GM23338 (cell line): Measurements from ENCODE around the gene KLK7. TPM values are rescaled to one million over a fixed set of nuclear protein-coding genes. Genes with fewer than 3 reads are reported as not detected.

ENCODE experiments used
- ATAC-seq: fragments of 200-7000 bp; cut with Tn5 transposase; 3 replicates; pipeline ENCODE4 v1.9.1; 2020
- DNase-seq: peaks from one replicate; pipeline ENCODE4 v3.0.0-alpha.2; 2015; ENCODE audit warnings: low spot score
- H2AFZ ChIP-seq: fragments of 200-600 bp; sonication (generic); 2 replicates; pipeline ENCODE4 v1.8.0; 2016; ENCODE audit warnings: antibody characterized with exemption, mild to moderate bottlenecking, moderate library complexity
- H3F3A ChIP-seq: fragments of 200-600 bp; sonication (generic); replicated peaks from 2 replicates; pipeline ENCODE4 v1.8.0; 2017; ENCODE audit warnings: antibody characterized with exemption, mixed run types, low read depth
- H3K27ac ChIP-seq: fragments of 200-600 bp; sonication (generic); 2 replicates; pipeline ENCODE4 v1.6.1; 2016; ENCODE audit warnings: low read depth
- H3K27me3 ChIP-seq: fragments of 200-600 bp; sonication (generic); 2 replicates; pipeline ENCODE4 v1.8.0; 2016; ENCODE audit warnings: mild to moderate bottlenecking, mixed run types, moderate library complexity; ENCODE audit not compliant: insufficient read depth
- H3K36me3 ChIP-seq: fragments of 200-600 bp; sonication (generic); 2 replicates; pipeline ENCODE4 v1.8.0; 2016; ENCODE audit warnings: mild to moderate bottlenecking; ENCODE audit not compliant: insufficient read depth
- H3K4me1 ChIP-seq: fragments of 200-600 bp; sonication (generic); 2 replicates; pipeline ENCODE4 v1.8.0; 2016; ENCODE audit warnings: mild to moderate bottlenecking, moderate library complexity; ENCODE audit not compliant: insufficient read depth
- H3K4me2 ChIP-seq: fragments of 200-600 bp; sonication (generic); 2 replicates; pipeline ENCODE4 v1.7.1; 2017; ENCODE audit warnings: mixed run types
- H3K4me3 ChIP-seq: fragments of 200-600 bp; sonication (generic); 2 replicates; pipeline ENCODE4 v1.6.1; 2016; ENCODE audit warnings: mixed run types
- H3K79me2 ChIP-seq: fragments of 200-600 bp; sonication (generic); replicated peaks from 2 replicates; pipeline ENCODE4 v1.8.0; 2017; ENCODE audit warnings: mild to moderate bottlenecking; ENCODE audit not compliant: insufficient read depth
- H3K9me2 ChIP-seq: fragments of 200-600 bp; sonication (generic); 2 replicates; pipeline ENCODE4 v1.8.0; 2017; ENCODE audit not compliant: insufficient read depth
- H4K20me1 ChIP-seq: fragments of 200-600 bp; sonication (generic); replicated peaks from 2 replicates; pipeline ENCODE4 v1.8.0; 2017; ENCODE audit warnings: mild to moderate bottlenecking; ENCODE audit not compliant: insufficient read depth
- H3K27ac Mint-ChIP-seq: 2 replicates; pipeline ENCODE4 v1.8.0; 2020; ENCODE audit warnings: inconsistent platforms, mild to moderate bottlenecking, moderate library complexity, mixed read lengths
- H3K27me3 Mint-ChIP-seq: 3 replicates; pipeline ENCODE4 v1.8.0; 2022; ENCODE audit warnings: low read depth, mild to moderate bottlenecking, moderate library complexity, mixed read lengths, inconsistent platforms; ENCODE audit not compliant: insufficient read depth, poor library complexity
- H3K36me3 Mint-ChIP-seq: 3 replicates; pipeline ENCODE4 v1.8.0; 2021; ENCODE audit warnings: low read depth, mild to moderate bottlenecking, inconsistent platforms, moderate library complexity, mixed read lengths
- H3K4me1 Mint-ChIP-seq: 3 replicates; pipeline ENCODE4 v1.8.0; 2020; ENCODE audit warnings: mild to moderate bottlenecking, inconsistent platforms, mixed read lengths
- H3K4me3 Mint-ChIP-seq: 3 replicates; pipeline ENCODE4 v1.8.0; 2021; ENCODE audit warnings: moderate library complexity, mild to moderate bottlenecking, inconsistent platforms, mixed read lengths
- H3K9me3 Mint-ChIP-seq: 3 replicates; pipeline ENCODE4 v1.8.0; 2020; ENCODE audit warnings: moderate library complexity, mild to moderate bottlenecking, inconsistent platforms, mixed read lengths
- CREB1 ChIP-seq: fragments of 250-450 bp; sonication (Bioruptor Pico); IDR thresholded peaks from 2 replicates; pipeline ENCODE4 v1.5.0; 2020; ENCODE audit warnings: low read depth, mild to moderate bottlenecking, moderate library complexity
- EZH2 ChIP-seq: fragments of 200-600 bp; sonication (generic); IDR thresholded peaks from one replicate; pipeline ENCODE4 v1.8.0; 2017; ENCODE audit warnings: antibody characterized with exemption, mild to moderate bottlenecking, low read depth; ENCODE audit not compliant: unreplicated experiment
- EZH2phosphoT487 ChIP-seq: fragments of 200-600 bp; sonication (generic); IDR thresholded peaks from one replicate; pipeline ENCODE4 v1.8.1; 2018; ENCODE audit warnings: antibody characterized with exemption; ENCODE audit not compliant: unreplicated experiment
- JUNB ChIP-seq: IDR thresholded peaks from one replicate; pipeline ENCODE4 v1.6.1; 2016; ENCODE audit warnings: antibody characterized with exemption; ENCODE audit not compliant: unreplicated experiment
- NANOG ChIP-seq: IDR thresholded peaks from 2 replicates; pipeline ENCODE4 v1.6.1; 2016; ENCODE audit warnings: antibody characterized with exemption, borderline replicate concordance
- POLR2AphosphoS5 ChIP-seq: IDR thresholded peaks from 2 replicates; pipeline ENCODE4 v1.6.1; 2016; ENCODE audit warnings: antibody characterized with exemption, low read depth
- STAT1 ChIP-seq: IDR thresholded peaks from one replicate; pipeline ENCODE4 v1.6.1; 2016; ENCODE audit warnings: antibody characterized with exemption; ENCODE audit not compliant: unreplicated experiment
- ZNF114 ChIP-seq: fragments of 250-450 bp; sonication (Bioruptor Pico); IDR thresholded peaks from 2 replicates; pipeline ENCODE4 v1.5.0; 2020; ENCODE audit warnings: mild to moderate bottlenecking, moderate library complexity
- ZNF331 ChIP-seq: fragments of 250-450 bp; sonication (Bioruptor Pico); IDR thresholded peaks from 2 replicates; pipeline ENCODE4 v1.5.0; 2020; ENCODE audit warnings: low read depth, mild to moderate bottlenecking, moderate library complexity
- polyA plus RNA-seq: library from polyadenylated mRNA; unstranded; fragments of >200 nt; fragmentation: Nextera tagmentation; extraction: Ambion mirVana; gene quantifications from 2 replicates; pipeline ENCODE4 v1.2.1, GENCODE V29; 2016
- total RNA-seq: library from RNA; depleted of rRNA; stranded (reverse); fragments of >200 nt; shearing (Covaris generic); gene quantifications from 2 replicates; pipeline ENCODE4 v1.2.3, GENCODE V29; 2014
- TF ChIP-seq, protein P1 (sequence below): IDR thresholded peaks from 2 replicates; pipeline ENCODE4 v1.6.1; 2016; ENCODE audit warnings: antibody characterized with exemption
- TF ChIP-seq, protein P2 (sequence below): fragments of 250-450 bp; sonication (Bioruptor Pico); IDR thresholded peaks from 2 replicates; pipeline ENCODE4 v1.5.0; 2020; ENCODE audit warnings: mild to moderate bottlenecking, moderate library complexity
- TF ChIP-seq, protein P3 (sequence below), 2 experiments: fragments of 200-600 bp in 1 of 2; sonication (generic) in 1 of 2; conservative IDR thresholded peaks; 2 replicates each; pipeline versions ENCODE4 v1.5.1 to v1.6.1; 2016 to 2017; ENCODE audit warnings: antibody characterized with exemption in 2 of 2, low read depth in 2 of 2, mild to moderate bottlenecking in 2 of 2, moderate library complexity in 1 of 2
- TF ChIP-seq, protein P4 (sequence below): IDR thresholded peaks from one replicate; pipeline ENCODE4 v1.6.1; 2018; ENCODE audit warnings: antibody characterized with exemption; ENCODE audit not compliant: unreplicated experiment

Gene KLK7
- total and polyA plus RNA-seq, 2 experiments from 2014 or later, result 1.1 to 1.4 TPM

DNA sequence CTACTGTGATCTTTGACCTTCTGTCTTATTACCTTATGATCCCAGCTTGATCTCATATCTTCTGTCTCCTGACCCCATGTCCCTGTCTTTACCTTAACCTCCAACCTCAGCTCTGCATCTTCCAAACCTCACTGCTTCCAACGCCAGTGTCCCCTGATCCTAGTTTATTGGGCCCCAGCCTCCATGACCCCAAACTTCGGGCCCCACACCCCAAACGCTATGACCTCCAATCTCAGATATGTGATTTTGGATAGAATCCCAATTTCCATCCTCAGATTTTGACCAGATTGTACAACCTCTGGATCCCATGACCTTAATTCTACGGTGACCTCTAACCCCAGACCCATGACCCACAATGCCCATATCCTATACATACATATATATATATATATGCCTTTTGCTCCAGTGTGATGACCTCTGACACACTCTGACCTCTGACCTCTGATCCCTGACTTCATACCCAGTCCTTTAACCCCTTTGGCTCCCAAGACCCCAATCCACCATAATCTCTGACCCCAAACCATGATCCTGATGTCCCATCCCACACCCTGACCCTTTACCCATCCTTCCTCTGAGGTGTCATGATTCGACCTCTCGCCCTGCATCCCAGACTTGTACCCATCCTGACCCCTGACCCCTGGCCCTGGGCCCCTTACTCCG is 47.6 kb upstream of the KLK7 start:
- DNase-seq (no peak), ATAC-seq (no peak)
- Histone ChIP-seq H3K4me1 (peaks cover 5% of the 10 kb centered on the region), H3K27me3 (no peaks in the 10 kb centered on the region), H3K27ac (no peak overlapping the region), H3K36me3 (no peaks in the 10 kb centered on the region), H2AFZ (0 out of 2 replicates have a peak overlapping the region, but pooled peaks have one; percentile 10), H3K4me2 (no peak overlapping the region), H3K9me2 (peaks cover 7% of the 10 kb centered on the region; the same call in 1 of the 2 replicates), H3K4me3 (no peak overlapping the region), H4K20me1 (no peaks in the 10 kb centered on the region), H3K79me2 (no peaks in the 10 kb centered on the region), H3F3A (no peaks in the 10 kb centered on the region)
- TF ChIP-seq, protein P1, sequence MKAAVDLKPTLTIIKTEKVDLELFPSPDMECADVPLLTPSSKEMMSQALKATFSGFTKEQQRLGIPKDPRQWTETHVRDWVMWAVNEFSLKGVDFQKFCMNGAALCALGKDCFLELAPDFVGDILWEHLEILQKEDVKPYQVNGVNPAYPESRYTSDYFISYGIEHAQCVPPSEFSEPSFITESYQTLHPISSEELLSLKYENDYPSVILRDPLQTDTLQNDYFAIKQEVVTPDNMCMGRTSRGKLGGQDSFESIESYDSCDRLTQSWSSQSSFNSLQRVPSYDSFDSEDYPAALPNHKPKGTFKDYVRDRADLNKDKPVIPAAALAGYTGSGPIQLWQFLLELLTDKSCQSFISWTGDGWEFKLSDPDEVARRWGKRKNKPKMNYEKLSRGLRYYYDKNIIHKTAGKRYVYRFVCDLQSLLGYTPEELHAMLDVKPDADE, result no peak
- no peak for TF ChIP-seq NANOG
- no peak for TF ChIP-seq ZNF114 (CRISPR knock-in tag)
- TF ChIP-seq, protein P2, sequence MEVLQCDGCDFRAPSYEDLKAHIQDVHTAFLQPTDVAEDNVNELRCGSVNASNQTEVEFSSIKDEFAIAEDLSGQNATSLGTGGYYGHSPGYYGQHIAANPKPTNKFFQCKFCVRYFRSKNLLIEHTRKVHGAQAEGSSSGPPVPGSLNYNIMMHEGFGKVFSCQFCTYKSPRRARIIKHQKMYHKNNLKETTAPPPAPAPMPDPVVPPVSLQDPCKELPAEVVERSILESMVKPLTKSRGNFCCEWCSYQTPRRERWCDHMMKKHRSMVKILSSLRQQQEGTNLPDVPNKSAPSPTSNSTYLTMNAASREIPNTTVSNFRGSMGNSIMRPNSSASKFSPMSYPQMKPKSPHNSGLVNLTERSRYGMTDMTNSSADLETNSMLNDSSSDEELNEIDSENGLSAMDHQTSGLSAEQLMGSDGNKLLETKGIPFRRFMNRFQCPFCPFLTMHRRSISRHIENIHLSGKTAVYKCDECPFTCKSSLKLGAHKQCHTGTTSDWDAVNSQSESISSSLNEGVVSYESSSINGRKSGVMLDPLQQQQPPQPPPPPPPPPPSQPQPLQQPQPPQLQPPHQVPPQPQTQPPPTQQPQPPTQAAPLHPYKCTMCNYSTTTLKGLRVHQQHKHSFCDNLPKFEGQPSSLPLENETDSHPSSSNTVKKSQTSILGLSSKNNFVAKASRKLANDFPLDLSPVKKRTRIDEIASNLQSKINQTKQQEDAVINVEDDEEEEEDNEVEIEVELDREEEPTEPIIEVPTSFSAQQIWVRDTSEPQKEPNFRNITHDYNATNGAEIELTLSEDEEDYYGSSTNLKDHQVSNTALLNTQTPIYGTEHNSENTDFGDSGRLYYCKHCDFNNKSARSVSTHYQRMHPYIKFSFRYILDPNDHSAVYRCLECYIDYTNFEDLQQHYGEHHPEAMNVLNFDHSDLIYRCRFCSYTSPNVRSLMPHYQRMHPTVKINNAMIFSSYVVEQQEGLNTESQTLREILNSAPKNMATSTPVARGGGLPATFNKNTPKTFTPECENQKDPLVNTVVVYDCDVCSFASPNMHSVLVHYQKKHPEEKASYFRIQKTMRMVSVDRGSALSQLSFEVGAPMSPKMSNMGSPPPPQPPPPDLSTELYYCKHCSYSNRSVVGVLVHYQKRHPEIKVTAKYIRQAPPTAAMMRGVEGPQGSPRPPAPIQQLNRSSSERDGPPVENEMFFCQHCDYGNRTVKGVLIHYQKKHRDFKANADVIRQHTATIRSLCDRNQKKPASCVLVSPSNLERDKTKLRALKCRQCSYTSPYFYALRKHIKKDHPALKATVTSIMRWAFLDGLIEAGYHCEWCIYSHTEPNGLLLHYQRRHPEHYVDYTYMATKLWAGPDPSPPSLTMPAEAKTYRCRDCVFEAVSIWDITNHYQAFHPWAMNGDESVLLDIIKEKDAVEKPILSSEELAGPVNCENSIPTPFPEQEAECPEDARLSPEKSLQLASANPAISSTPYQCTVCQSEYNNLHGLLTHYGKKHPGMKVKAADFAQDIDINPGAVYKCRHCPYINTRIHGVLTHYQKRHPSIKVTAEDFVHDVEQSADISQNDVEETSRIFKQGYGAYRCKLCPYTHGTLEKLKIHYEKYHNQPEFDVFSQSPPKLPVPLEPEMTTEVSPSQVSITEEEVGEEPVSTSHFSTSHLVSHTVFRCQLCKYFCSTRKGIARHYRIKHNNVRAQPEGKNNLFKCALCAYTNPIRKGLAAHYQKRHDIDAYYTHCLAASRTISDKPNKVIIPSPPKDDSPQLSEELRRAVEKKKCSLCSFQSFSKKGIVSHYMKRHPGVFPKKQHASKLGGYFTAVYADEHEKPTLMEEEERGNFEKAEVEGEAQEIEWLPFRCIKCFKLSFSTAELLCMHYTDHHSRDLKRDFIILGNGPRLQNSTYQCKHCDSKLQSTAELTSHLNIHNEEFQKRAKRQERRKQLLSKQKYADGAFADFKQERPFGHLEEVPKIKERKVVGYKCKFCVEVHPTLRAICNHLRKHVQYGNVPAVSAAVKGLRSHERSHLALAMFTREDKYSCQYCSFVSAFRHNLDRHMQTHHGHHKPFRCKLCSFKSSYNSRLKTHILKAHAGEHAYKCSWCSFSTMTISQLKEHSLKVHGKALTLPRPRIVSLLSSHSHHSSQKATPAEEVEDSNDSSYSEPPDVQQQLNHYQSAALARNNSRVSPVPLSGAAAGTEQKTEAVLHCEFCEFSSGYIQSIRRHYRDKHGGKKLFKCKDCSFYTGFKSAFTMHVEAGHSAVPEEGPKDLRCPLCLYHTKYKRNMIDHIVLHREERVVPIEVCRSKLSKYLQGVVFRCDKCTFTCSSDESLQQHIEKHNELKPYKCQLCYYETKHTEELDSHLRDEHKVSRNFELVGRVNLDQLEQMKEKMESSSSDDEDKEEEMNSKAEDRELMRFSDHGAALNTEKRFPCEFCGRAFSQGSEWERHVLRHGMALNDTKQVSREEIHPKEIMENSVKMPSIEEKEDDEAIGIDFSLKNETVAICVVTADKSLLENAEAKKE, result no peak
- no peak for TF ChIP-seq ZNF331 (CRISPR knock-in tag)
- TF ChIP-seq, protein P3, sequence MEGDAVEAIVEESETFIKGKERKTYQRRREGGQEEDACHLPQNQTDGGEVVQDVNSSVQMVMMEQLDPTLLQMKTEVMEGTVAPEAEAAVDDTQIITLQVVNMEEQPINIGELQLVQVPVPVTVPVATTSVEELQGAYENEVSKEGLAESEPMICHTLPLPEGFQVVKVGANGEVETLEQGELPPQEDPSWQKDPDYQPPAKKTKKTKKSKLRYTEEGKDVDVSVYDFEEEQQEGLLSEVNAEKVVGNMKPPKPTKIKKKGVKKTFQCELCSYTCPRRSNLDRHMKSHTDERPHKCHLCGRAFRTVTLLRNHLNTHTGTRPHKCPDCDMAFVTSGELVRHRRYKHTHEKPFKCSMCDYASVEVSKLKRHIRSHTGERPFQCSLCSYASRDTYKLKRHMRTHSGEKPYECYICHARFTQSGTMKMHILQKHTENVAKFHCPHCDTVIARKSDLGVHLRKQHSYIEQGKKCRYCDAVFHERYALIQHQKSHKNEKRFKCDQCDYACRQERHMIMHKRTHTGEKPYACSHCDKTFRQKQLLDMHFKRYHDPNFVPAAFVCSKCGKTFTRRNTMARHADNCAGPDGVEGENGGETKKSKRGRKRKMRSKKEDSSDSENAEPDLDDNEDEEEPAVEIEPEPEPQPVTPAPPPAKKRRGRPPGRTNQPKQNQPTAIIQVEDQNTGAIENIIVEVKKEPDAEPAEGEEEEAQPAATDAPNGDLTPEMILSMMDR (conservative IDR thresholded peaks at IDR 0.05; ENCODE audit: low read depth in 2 of 2), result no peak
- TF ChIP-seq EZH2, result no peak
- TF ChIP-seq STAT1, result no peak
- TF ChIP-seq, protein P4, sequence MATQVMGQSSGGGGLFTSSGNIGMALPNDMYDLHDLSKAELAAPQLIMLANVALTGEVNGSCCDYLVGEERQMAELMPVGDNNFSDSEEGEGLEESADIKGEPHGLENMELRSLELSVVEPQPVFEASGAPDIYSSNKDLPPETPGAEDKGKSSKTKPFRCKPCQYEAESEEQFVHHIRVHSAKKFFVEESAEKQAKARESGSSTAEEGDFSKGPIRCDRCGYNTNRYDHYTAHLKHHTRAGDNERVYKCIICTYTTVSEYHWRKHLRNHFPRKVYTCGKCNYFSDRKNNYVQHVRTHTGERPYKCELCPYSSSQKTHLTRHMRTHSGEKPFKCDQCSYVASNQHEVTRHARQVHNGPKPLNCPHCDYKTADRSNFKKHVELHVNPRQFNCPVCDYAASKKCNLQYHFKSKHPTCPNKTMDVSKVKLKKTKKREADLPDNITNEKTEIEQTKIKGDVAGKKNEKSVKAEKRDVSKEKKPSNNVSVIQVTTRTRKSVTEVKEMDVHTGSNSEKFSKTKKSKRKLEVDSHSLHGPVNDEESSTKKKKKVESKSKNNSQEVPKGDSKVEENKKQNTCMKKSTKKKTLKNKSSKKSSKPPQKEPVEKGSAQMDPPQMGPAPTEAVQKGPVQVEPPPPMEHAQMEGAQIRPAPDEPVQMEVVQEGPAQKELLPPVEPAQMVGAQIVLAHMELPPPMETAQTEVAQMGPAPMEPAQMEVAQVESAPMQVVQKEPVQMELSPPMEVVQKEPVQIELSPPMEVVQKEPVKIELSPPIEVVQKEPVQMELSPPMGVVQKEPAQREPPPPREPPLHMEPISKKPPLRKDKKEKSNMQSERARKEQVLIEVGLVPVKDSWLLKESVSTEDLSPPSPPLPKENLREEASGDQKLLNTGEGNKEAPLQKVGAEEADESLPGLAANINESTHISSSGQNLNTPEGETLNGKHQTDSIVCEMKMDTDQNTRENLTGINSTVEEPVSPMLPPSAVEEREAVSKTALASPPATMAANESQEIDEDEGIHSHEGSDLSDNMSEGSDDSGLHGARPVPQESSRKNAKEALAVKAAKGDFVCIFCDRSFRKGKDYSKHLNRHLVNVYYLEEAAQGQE, result no peak
- TF ChIP-seq JUNB, result no peak
- no peak for TF ChIP-seq EZH2phosphoT487
- no peak for TF ChIP-seq CREB1 (CRISPR knock-in tag)
- TF ChIP-seq POLR2AphosphoS5, result no peak
- Mint-ChIP-seq H3K9me3 (no peaks in the 10 kb centered on the region; the same call in 2 of the 3 replicates), H3K4me3 (no peak overlapping the region; the same call in 2 of the 3 replicates), H3K36me3 (peaks cover 3% of the 10 kb centered on the region; the same call in 1 of the 3 replicates), H3K27me3 (peaks cover 18% of the 10 kb centered on the region), H3K27ac (no peak overlapping the region), H3K4me1 (peaks cover 29% of the 10 kb centered on the region)
